T-helper 2 cell (primary cell): ENCODE measurements around the gene LRRC36.
"Not testable (repeated sequence)": the region's sequence is repeated elsewhere in the genome, so short reads cannot be mapped to it uniquely, and the experiment has no call there.

Experiments used
- DNase-seq, 5 experiments: peaks; one replicate each; pipeline versions ENCODE4 v3.0.0 to v3.0.0-alpha.2; 2012 to 2022

LRRC36 gene

DNA sequence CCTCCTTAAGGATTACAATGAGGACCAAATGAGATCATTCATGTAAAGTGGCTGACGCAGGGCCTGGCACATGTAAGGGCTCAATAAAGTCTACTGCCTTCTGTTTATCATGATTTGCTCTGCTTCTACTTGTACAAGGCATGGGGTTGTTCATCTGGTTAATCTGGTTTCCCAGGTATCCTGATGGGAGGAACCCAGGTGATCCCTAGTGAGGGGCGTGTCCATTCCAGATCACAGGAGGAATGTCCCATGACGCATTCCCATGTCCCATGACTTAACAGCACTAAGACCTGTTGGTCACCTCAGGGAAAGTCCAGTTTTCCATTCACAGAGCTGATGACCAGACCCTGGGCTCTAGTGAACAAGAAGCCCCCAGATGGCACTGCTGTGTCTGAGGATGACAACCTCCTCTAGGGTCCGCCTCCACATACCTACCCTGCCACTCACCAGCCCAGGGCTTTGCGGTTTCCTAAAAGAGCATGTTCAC lies 78.2 kb downstream of the LRRC36 start:
- no peak for DNase-seq

DNA sequence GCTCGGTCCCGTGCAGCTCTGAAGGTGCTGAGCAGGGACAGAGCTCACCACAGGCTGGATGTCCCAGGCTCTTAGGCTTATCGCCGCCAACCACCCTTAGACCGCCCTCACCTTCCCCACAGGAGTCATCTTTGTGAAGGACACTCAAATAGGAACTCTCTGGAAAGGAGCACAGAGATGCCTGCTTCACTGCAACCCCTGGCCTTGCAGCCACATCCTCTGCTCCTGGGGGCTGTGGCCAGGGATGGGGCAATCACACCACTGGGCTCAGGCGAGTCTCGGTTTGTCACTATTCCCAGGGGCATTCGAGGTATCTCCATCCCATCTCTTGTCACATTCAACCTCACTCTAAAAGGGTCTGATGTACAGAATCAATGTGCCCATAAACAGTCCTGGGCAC lies 78.7 kb downstream of the LRRC36 start:
- no peak for DNase-seq

DNA sequence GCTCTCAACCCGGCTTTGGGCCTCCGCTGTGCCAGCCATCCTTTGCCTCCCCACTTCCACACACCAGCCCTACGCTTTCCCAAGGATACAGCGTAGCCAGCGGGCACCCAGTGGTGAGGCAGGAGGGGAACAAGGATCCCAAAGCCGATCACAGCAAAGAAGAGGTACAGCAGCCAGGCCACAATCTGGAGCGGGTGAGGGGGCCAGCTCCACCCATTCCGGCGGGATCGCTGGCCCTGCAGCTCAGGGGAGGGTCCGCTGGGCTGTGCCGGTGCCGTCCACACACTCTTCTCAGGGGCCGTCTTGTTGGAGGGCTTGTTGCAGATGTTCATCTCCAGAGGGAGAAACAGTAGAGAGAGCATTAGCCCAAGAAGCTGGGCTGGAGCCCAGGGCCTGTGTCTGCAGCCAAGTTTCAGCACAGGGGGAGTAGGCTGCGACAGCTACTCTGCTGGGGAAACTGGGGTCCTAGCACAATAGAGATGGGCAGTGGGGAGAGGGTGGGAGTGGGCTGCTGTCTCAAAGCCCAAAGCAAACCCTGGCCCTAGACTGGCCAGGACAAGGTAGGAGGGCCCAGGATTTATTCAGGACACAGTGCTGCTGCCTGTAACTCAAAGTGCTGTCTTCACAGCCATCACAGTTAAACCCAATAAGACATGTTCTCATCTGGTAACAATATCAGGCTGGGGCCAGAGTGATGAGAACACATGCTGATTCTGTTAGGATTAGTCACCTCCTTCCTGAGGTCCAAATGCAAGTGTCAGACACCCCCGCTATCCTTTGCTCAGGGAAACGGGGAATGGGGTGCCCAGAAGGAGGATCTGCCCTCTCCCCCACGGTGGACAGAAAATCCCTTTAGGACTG lies 79.7 kb downstream of the LRRC36 start:
- DNase-seq = no peak

GRCh38 chr16:67407176-67407787 lies 80.7 kb downstream of the LRRC36 start:
- no peak for DNase-seq

GRCh38 chr16:67407788-67408452 lies 81.3 kb downstream of the LRRC36 start:
- no peak for DNase-seq

DNA sequence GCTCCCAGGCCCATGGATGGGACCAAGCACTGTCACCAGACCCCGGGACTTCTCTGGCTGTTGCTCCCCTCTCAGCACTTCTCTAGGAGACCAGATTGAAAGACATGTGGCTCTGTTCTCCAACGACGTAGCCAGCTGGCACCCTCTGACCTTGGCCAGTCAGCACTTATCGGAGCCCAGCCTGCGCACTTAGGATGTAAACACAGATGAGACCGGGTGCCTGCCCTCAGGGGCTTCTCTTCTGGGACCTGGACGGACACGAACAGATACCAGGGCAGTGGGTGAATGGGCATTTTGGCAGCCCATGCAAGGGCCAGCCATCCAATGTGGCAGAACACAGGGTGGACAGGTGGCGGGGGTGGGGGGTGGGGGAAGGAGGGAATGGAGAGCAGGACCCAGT lies 83.0 kb downstream of the LRRC36 start:
- DNase-seq = no peak

- DNase-seq = no peak
These were observed 84.7 kb downstream of the LRRC36 start for GRCh38 chr16:67411339-67411738.

DNA sequence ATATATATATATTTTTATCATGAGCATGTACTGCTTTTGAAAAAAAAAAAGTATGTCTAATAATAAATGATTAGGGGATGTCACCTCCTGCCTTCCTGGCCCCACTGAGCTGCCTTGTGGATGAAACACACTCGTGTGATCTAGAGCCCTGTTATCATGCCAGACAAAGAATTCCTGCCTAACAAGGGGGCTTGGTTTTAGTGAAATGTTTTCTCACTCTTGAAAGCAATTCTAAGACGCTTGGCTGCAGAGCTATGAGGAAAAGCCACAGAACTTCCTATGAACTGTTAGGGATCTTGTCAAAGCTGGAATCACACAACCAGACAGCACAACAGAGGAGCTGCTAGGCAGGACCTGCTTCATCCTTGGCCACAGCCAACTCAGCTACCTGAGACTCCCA lies 85.7 kb downstream of the LRRC36 start:
- DNase-seq = no peak

- no peak for DNase-seq
These were observed 87.6 kb downstream of the LRRC36 start for GRCh38 chr16:67413978-67414911.

GRCh38 chr16:67415421-67415820 lies 88.8 kb downstream of the LRRC36 start:
- not testable (repeated sequence) for DNase-seq

GRCh38 chr16:67415872-67416793 lies 89.5 kb downstream of the LRRC36 start, which contains the start of gene ZDHHC1:
TSS of gene ZDHHC1 (minus strand) at chr16:67416477. CDS start at chr16:67407775, 8,702 bp downstream.
- peak in 3 of 5 experiments; percentile 30 to 45 (median 36) for DNase-seq

GRCh38 chr16:67417333-67418061 lies 90.9 kb downstream of the LRRC36 start:
- DNase-seq = no peak

GRCh38 chr16:67419502-67419901 lies 92.9 kb downstream of the LRRC36 start:
- DNase-seq = no peak

DNA sequence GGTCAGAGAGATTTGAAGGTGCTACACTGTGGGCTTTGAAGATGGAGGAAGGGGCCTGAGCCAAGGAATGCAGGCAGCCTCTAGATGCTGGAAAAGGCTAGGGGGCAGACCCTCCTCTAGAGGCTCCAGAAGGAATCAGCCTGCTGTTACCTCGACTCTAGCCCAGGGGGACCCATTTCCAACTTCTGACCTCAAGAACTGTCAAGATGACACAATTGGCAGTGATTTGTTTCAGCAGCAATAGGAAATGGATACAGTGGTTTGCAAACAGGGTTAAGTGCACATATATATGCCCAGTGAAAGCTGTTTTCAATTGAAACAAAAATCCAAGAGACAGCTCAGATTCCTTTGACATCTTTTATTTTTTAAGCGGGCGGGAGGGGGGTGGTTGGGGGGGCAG lies 93.3 kb downstream of the LRRC36 start:
- no peak for DNase-seq

DNA sequence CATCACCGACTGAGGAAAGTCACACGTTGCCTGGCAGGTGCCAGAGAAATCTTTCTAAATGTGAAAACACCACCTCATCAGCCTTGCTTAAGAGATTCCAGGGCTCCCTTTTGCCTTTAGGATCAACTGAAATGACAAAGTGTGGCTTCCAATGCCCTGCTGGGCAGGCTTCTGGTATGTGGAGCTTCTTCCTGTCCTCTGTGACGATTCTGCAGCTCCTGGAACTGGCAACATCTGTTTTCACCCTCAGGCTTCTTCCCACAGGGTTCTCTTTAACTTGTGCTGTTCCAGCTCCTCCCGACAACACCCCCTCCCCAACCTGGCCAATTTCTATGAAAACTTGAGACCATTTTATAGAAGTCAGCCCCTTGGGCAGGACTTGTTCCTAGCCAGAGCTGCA lies 94.4 kb downstream of the LRRC36 start:
- DNase-seq = no peak

- DNase-seq = no peak
These were observed 96.4 kb downstream of the LRRC36 start for GRCh38 chr16:67423015-67423414.

- DNase-seq = no peak
These were observed 97.1 kb downstream of the LRRC36 start for GRCh38 chr16:67423611-67424260.

- DNase-seq = no peak
These were observed 97.6 kb downstream of the LRRC36 start for GRCh38 chr16:67424261-67424615.

DNA sequence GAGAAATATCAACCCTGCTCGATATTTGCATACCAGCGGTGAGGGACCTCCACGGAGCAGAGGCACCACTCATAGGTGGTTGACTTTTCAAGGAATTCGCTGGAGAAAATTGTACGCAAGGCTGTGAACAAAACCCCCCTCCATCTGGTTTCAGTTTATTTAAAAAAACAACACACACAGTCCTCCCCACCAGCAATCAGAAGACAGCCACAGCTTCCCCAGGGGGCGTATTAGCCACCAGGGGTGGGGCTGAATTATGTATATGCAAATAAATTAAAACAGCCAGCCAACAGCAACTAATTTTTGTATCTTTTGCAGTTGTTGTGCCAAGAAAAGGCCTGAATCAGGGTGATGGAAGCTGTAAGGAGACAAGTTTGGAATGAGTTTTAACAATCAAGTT lies 98.4 kb downstream of the LRRC36 start:
- DNase-seq = no peak

DNA sequence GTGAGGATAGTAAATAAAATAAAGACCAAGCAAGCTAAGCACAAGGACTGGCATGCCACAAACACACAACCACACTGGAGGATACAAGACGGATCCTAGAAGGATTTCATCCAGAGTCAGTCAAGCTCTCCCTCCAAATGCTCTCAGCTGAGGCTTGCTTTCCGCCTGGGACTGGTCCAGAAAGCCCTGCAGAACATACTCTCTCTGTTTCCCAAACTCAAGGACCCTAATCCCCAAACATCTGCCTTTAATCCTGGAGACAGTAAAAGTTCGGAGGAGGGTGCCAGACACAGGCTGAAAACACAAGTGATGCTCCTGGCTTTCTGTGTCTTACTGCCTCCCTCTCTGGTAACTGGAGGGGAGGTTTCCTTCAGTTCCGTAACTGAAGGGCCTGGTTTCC lies 99.0 kb downstream of the LRRC36 start:
- no peak for DNase-seq
